Sigmoid colon (tissue), 4 donors: ENCODE data around the gene KIF6.

Experiments
- POLR2A ChIP-seq, 2 donors: fragments of 450-650 bp; IDR thresholded peaks; one replicate each; pipeline ENCODE4 v1.6.1; 2016; ENCODE audit warnings: antibody characterized with exemption in 2 of 2, mild to moderate bottlenecking in 2 of 2, moderate library complexity in 2 of 2
- POLR2AphosphoS5 ChIP-seq, 4 donors: sonication (generic); formaldehyde crosslinking; IDR thresholded peaks; one replicate each; pipeline ENCODE4 v1.6.1; 2017; ENCODE audit warnings: antibody characterized with exemption in 4 of 4
- TF ChIP-seq, protein P1 (sequence below), 4 experiments: fragments of 450-650 bp in 3 of 4; fragments of 200-600 bp in 1 of 4; IDR thresholded peaks; one replicate each; pipeline ENCODE4 v1.5.1; 2016 to 2019; ENCODE audit warnings: antibody characterized with exemption in 4 of 4, mild to moderate bottlenecking in 3 of 4, moderate library complexity in 2 of 4

DNA sequence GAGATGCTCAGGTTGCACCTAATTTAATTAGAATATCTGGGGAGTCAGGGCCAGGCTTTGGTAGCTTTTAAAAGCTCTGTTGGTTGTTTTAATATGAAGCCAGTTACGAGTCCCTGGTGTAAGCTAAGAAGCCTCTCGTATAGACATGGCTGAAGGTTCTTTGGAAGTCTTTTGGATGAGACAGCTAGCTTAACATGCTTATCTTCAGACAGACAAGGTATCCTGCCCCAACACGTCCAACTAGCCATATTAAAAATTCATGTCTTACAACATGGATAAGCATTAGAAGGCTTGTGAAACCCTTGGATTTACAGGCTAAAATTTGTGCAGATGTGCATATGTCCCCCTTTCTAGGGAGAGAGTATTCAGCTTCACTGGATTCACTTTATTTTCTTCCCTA lies 297.1 kb downstream of the KIF6 start:
- TF ChIP-seq POLR2AphosphoS5 (IDR thresholded peaks at IDR 0.05): no peak
- TF ChIP-seq, protein P1, sequence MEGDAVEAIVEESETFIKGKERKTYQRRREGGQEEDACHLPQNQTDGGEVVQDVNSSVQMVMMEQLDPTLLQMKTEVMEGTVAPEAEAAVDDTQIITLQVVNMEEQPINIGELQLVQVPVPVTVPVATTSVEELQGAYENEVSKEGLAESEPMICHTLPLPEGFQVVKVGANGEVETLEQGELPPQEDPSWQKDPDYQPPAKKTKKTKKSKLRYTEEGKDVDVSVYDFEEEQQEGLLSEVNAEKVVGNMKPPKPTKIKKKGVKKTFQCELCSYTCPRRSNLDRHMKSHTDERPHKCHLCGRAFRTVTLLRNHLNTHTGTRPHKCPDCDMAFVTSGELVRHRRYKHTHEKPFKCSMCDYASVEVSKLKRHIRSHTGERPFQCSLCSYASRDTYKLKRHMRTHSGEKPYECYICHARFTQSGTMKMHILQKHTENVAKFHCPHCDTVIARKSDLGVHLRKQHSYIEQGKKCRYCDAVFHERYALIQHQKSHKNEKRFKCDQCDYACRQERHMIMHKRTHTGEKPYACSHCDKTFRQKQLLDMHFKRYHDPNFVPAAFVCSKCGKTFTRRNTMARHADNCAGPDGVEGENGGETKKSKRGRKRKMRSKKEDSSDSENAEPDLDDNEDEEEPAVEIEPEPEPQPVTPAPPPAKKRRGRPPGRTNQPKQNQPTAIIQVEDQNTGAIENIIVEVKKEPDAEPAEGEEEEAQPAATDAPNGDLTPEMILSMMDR (IDR thresholded peaks at IDR 0.05): no peak
- no peak for TF ChIP-seq POLR2A (IDR thresholded peaks at IDR 0.05)
